Panc1 (cell line): ENCODE data around the gene EFNB1. TPM values are rescaled to one million over a fixed set of nuclear protein-coding genes. Genes with fewer than 3 reads are reported as not detected.
"Not testable (repeated sequence)": the region's sequence is repeated elsewhere in the genome, so short reads cannot be mapped to it uniquely, and the experiment has no call there.

Source experiments
- ATAC-seq: fragments of 200-7000 bp; cut with Tn5 transposase; 2 replicates; pipeline ENCODE4 v1.9.1; 2020; ENCODE audit warnings: mild to moderate bottlenecking, moderate library complexity
- BruUV-seq: library from RNA; stranded (reverse); fragments of 400-500 nt; replicated peaks from 2 replicates; lab custom pipeline; 2021; lab: Mats Ljungman, UMichigan
- CTCF ChIA-PET: fragments of 300-600 bp; sonication (Branson Sonifier 250); formaldehyde crosslinking; loops from one replicate; lab custom pipeline; 2022; ENCODE audit warnings: antibody characterized with exemption; lab: Charles Lee
- POLR2A ChIA-PET: fragments of 300-600 bp; sonication (Branson Sonifier 250); formaldehyde crosslinking; loops from one replicate; lab custom pipeline; 2022; ENCODE audit warnings: antibody characterized with exemption; lab: Charles Lee
- DNase-seq: peaks from one replicate; pipeline ENCODE4 v3.0.0-alpha.2; 2010; ENCODE audit warnings: low read depth, low spot score
- H3K27ac ChIP-seq: 2 replicates; pipeline ENCODE4 v1.5.1; 2011; ENCODE audit warnings: mild to moderate bottlenecking, low read length, inconsistent platforms
- H3K27me3 ChIP-seq: fragments of 200-500 bp; sonication (Bioruptor generic); 2 replicates; pipeline ENCODE4 v1.6.0; 2014; ENCODE audit warnings: low read length, inconsistent platforms; ENCODE audit not compliant: control insufficient read depth, insufficient read depth
- H3K36me3 ChIP-seq: fragments of 200-500 bp; sonication (Bioruptor generic); 2 replicates; pipeline ENCODE4 v1.5.1; 2014; ENCODE audit warnings: inconsistent platforms, mild to moderate bottlenecking, low read length, moderate library complexity; ENCODE audit not compliant: control insufficient read depth, insufficient read depth
- H3K4me1 ChIP-seq: 2 replicates; pipeline ENCODE4 v1.5.1; 2011; ENCODE audit warnings: inconsistent platforms, mild to moderate bottlenecking, low read length, moderate library complexity; ENCODE audit not compliant: control insufficient read depth, insufficient read depth
- H3K4me3 ChIP-seq, 2 experiments: 2 replicates each; pipeline ENCODE4 v1.5.1; 2011 to 2012; ENCODE audit warnings: low read depth in 2 of 2, low read length in 2 of 2, mild to moderate bottlenecking in 2 of 2, inconsistent platforms in 1 of 2, moderate library complexity in 1 of 2
- H3K9me3 ChIP-seq: fragments of 200-500 bp; sonication (Bioruptor generic); 2 replicates; pipeline ENCODE4 v1.5.1; 2014; ENCODE audit warnings: low read depth, mild to moderate bottlenecking, inconsistent platforms, low read length, moderate library complexity; ENCODE audit not compliant: control insufficient read depth, insufficient read depth
- POLR2AphosphoS5 ChIP-seq: IDR thresholded peaks from 2 replicates; pipeline ENCODE4 v1.6.1; 2012; ENCODE audit warnings: mild to moderate bottlenecking, low read depth, low read length, moderate library complexity
- REST ChIP-seq, 2 experiments: IDR thresholded peaks; 2 replicates each; pipeline ENCODE4 v1.6.1; 2011 to 2012; ENCODE audit warnings: low read depth in 2 of 2, control low read depth in 1 of 2, low read length in 1 of 2, mild to moderate bottlenecking in 1 of 2, moderate library complexity in 1 of 2; ENCODE audit not compliant: insufficient read depth in 1 of 2
- SIN3A ChIP-seq: IDR thresholded peaks from 2 replicates; pipeline ENCODE4 v1.6.1; 2012; ENCODE audit warnings: low read depth, mild to moderate bottlenecking, low read length, moderate library complexity, borderline replicate concordance; ENCODE audit not compliant: insufficient read depth
- TCF7L2 ChIP-seq: IDR thresholded peaks from 2 replicates; pipeline ENCODE4 v1.6.1; 2011; ENCODE audit warnings: mild to moderate bottlenecking, low read depth, low read length, inconsistent platforms
- in situ Hi-C: cut with HindIII; loops from 2 replicates; pipeline ENCODE4 v1.10.0; 2016; ENCODE audit warnings: low sequenced_read_pairs, low pct_unique_long_range_greater_than_20kb
- intact Hi-C: fragments of 100-400 bp; cut with micrococcal nuclease; formaldehyde crosslinking; loops from one replicate; pipeline ENCODE4 v1.10.0; 2022; ENCODE audit not compliant: unreplicated experiment
- total RNA-seq: library from RNA; stranded (reverse); gene quantifications from one replicate; pipeline ENCODE4 v1.2.1, GENCODE V29; 2021; ENCODE audit not compliant: unreplicated experiment
- TF ChIP-seq, protein P1 (sequence below): fragments of 450-650 bp; IDR thresholded peaks from 2 replicates; pipeline ENCODE4 v1.5.1; 2017; ENCODE audit warnings: mild to moderate bottlenecking

The EFNB1 gene
- total RNA-seq, 1 experiment from 2014 or later, result 12.9 TPM

DNA sequence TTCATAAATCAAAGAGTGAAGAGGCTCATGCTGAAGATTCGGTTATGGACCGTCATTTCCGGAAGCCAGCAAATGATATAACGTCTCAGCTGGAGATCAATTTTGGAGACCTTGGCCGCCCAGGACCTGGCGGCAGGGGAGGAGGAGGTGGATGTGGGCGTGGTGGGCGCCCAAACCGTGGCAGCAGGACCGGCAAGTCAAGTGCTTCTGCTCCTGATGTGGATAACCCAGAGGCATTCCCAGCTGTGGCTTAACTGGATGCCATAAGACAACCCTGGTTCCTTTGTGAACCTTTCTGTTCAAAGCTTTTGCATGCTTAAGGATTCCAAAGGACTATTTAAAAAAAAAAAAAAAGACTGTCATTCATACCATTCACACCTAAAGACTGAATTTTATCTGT is 44.0 kb upstream of the EFNB1 start:
- ChIA-PET CTCF (no interaction called here), POLR2A (no interaction called here)
- no TSS peak for BruUV-seq
- intact Hi-C loops, result no loop called here
- Histone ChIP-seq H3K9me3 (no peaks in the 10 kb centered on the region), H3K36me3 (no peaks in the 10 kb centered on the region), H3K4me1 (no peaks in the 10 kb centered on the region), H3K27ac (no peak overlapping the region), H3K4me3 (no peak overlapping the region), H3K27me3 (no peaks in the 10 kb centered on the region)
- in situ Hi-C loops, result no loop called here
- ATAC-seq, result no peak
- DNase-seq, result no peak
- TF ChIP-seq, protein P1, sequence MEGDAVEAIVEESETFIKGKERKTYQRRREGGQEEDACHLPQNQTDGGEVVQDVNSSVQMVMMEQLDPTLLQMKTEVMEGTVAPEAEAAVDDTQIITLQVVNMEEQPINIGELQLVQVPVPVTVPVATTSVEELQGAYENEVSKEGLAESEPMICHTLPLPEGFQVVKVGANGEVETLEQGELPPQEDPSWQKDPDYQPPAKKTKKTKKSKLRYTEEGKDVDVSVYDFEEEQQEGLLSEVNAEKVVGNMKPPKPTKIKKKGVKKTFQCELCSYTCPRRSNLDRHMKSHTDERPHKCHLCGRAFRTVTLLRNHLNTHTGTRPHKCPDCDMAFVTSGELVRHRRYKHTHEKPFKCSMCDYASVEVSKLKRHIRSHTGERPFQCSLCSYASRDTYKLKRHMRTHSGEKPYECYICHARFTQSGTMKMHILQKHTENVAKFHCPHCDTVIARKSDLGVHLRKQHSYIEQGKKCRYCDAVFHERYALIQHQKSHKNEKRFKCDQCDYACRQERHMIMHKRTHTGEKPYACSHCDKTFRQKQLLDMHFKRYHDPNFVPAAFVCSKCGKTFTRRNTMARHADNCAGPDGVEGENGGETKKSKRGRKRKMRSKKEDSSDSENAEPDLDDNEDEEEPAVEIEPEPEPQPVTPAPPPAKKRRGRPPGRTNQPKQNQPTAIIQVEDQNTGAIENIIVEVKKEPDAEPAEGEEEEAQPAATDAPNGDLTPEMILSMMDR, result no peak
- no peak for TF ChIP-seq POLR2AphosphoS5
- TF ChIP-seq TCF7L2, result no peak
- no peak for TF ChIP-seq SIN3A
- no peak for TF ChIP-seq REST (IDR thresholded peaks at IDR 0.05; ENCODE audit: insufficient read depth in 1 of 2, low read depth in 2 of 2, low read length in 1 of 2)

DNA sequence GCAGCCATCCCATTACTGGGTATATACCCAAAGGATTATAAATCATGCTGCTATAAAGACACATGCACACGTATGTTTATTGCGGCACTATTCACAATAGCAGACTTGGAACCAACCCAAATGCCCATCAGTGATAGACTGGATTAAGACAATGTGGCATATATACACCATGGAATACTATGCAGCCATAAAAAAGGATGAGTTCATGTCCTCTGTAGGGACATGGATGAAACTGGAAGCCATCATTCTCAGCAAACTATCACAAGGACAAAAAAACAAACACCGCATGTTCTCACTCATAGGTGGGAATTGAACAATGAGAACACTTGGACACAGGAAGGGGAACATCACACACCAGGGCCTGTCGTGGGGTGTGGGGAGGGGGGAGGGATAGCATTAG is 42.2 kb upstream of the EFNB1 start:
- H3K4me3 ChIP-seq, DNase-seq, H3K27me3 ChIP-seq, H3K27ac ChIP-seq, intact Hi-C loops, ATAC-seq, BruUV-seq, H3K9me3 ChIP-seq, H3K4me1 ChIP-seq, in situ Hi-C loops, CTCF ChIA-PET, H3K36me3 ChIP-seq, POLR2A ChIA-PET: not testable (repeated sequence)

DNA sequence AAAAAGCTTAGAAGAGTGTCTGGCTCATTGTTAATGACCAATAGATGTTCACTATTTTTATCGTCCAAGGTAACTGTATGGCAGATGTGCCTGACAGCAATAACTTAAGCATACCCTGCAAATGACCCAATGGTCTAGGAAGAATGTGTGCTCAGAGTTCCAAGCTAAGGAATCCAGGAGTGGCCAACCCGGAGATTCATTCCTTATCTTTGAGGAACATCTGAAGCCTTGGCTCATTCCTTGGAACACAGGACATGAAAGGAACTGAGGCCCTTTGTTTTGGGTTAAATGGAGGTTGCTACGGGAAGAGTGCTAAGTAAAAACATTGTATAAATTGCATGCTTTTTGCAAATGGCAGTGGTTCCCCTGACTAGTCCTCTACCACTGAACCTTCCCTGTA is 38.9 kb upstream of the EFNB1 start:
- TF ChIP-seq TCF7L2, result no peak
- TF ChIP-seq POLR2AphosphoS5, result no peak
- no peak for TF ChIP-seq SIN3A
- no peak for TF ChIP-seq REST (IDR thresholded peaks at IDR 0.05; ENCODE audit: insufficient read depth in 1 of 2, low read depth in 2 of 2, low read length in 1 of 2)
- TF ChIP-seq, protein P1, result no peak

More for the DNA sequence above, 38.9 kb upstream of the EFNB1 start:
- in situ Hi-C loops, result no loop called here
- no peaks in the 10 kb centered on the region for H3K36me3 ChIP-seq
- no TSS peak for BruUV-seq
- no peak for DNase-seq
- H3K4me3 ChIP-seq, result no peak overlapping the region
- ChIA-PET CTCF (no interaction called here), POLR2A (no interaction called here)
- H3K9me3 ChIP-seq, result no peaks in the 10 kb centered on the region
- no peaks in the 10 kb centered on the region for H3K27me3 ChIP-seq
- H3K27ac ChIP-seq, result no peak overlapping the region
- ATAC-seq, result no peak
- intact Hi-C loops, result no loop called here
- no peaks in the 10 kb centered on the region for H3K4me1 ChIP-seq
